BJ (cell line): Measurements from ENCODE around the gene CNGA4. TPM values are rescaled to one million over a fixed set of nuclear protein-coding genes. Genes with fewer than 3 reads are reported as not detected.

Experiments used
- CTCF ChIA-PET: fragments of 350-600 bp; formaldehyde crosslinking; extraction: SDS; loops from one replicate; lab custom pipeline; 2021; ENCODE audit warnings: antibody characterized with exemption, inconsistent platforms; lab: Yijun Ruan, JAX
- POLR2A ChIA-PET: fragments of 300-600 bp; sonication (Branson Sonifier 250); formaldehyde crosslinking; extraction: SDS; loops from one replicate; lab custom pipeline; 2021; ENCODE audit warnings: antibody characterized with exemption; lab: Charles Lee
- DNase-seq: peaks from one replicate; pipeline ENCODE4 v3.0.0-alpha.2; 2011; ENCODE audit warnings: low read depth
- H3K27me3 ChIP-seq: 2 replicates; pipeline ENCODE4 v1.6.0; 2011; ENCODE audit warnings: low read length; ENCODE audit not compliant: control insufficient read depth, insufficient read depth
- H3K36me3 ChIP-seq: 2 replicates; pipeline ENCODE4 v1.5.1; 2011; ENCODE audit warnings: low read length; ENCODE audit not compliant: control insufficient read depth, insufficient read depth
- H3K4me3 ChIP-seq: 2 replicates; pipeline ENCODE4 v1.5.1; 2011; ENCODE audit warnings: low read depth, mild to moderate bottlenecking, control low read depth, low read length
- polyA plus RNA-seq: library from polyadenylated mRNA; depleted of rRNA; stranded (reverse); fragments of >200 nt; gene quantifications from 2 replicates; pipeline ENCODE4 v1.2.3, GENCODE V29; 2011
- TF ChIP-seq, protein P1 (sequence below): IDR thresholded peaks from 2 replicates; pipeline ENCODE4 v1.5.1; 2011; ENCODE audit warnings: low read depth, mild to moderate bottlenecking, control low read depth, inconsistent platforms, low read length, moderate library complexity; ENCODE audit not compliant: insufficient read depth

CNGA4 gene
- polyA plus RNA-seq, 1 experiment = 0.11 TPM

DNA sequence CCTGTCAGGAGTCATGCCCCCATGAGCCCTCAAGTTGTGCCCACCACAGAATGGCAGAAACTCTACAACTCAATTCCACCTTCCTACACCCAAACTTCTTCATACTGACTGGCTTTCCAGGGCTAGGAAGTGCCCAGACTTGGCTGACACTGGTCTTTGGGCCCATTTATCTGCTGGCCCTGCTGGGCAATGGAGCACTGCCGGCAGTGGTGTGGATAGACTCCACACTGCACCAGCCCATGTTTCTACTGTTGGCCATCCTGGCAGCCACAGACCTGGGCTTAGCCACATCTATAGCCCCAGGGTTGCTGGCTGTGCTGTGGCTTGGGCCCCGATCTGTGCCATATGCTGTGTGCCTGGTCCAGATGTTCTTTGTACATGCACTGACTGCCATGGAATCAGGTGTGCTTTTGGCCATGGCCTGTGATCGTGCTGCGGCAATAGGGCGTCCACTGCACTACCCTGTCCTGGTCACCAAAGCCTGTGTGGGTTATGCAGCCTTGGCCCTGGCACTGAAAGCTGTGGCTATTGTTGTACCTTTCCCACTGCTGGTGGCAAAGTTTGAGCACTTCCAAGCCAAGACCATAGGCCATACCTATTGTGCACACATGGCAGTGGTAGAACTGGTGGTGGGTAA is 39.6 kb upstream of the CNGA4 start, which contains the start of gene OR52W1:
Gene OR52W1 (plus strand): TSS at position 51 of the 637 bp plus-strand sequence. CDS start 0 bp downstream, at position 51.
- Histone ChIP-seq H3K27me3 (no peaks in the 10 kb centered on the region), H3K36me3 (no peaks in the 10 kb centered on the region), H3K4me3 (no peak within 1 kb of the TSS)
- DNase-seq = no peak
- ChIA-PET CTCF (no interaction called here), POLR2A (no interaction called here)
- TF ChIP-seq, protein P1, sequence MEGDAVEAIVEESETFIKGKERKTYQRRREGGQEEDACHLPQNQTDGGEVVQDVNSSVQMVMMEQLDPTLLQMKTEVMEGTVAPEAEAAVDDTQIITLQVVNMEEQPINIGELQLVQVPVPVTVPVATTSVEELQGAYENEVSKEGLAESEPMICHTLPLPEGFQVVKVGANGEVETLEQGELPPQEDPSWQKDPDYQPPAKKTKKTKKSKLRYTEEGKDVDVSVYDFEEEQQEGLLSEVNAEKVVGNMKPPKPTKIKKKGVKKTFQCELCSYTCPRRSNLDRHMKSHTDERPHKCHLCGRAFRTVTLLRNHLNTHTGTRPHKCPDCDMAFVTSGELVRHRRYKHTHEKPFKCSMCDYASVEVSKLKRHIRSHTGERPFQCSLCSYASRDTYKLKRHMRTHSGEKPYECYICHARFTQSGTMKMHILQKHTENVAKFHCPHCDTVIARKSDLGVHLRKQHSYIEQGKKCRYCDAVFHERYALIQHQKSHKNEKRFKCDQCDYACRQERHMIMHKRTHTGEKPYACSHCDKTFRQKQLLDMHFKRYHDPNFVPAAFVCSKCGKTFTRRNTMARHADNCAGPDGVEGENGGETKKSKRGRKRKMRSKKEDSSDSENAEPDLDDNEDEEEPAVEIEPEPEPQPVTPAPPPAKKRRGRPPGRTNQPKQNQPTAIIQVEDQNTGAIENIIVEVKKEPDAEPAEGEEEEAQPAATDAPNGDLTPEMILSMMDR = no peak

DNA sequence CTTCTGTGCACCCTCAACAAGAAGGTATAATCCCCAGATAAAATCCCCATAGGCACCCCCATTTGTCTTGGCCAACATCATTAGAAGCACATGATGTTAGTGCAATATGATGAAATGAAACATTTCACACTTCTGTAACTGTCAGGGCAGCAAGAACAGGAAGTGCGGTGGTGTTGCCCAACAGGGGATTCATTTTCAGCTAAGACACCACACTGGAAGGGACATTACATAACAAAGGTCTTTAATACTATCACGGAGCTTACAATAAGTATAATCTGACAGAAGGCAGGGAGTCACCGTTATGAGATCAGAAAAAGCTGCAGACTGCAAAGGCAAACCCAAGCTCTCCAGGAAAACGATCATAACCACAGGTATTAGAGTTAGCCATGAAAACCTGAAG is 37.9 kb upstream of the CNGA4 start:
- Histone ChIP-seq H3K4me3 (no peak overlapping the region), H3K36me3 (no peaks in the 10 kb centered on the region), H3K27me3 (no peaks in the 10 kb centered on the region)
- POLR2A ChIA-PET = no interaction called here
- TF ChIP-seq, protein P1 = no peak
- DNase-seq = no peak
- CTCF ChIA-PET = interaction anchor here (0.6 kb wide), 1 partner anchor 403 kb away, joined by 3 read pairs; the partner anchor contains the start of gene ILK

DNA sequence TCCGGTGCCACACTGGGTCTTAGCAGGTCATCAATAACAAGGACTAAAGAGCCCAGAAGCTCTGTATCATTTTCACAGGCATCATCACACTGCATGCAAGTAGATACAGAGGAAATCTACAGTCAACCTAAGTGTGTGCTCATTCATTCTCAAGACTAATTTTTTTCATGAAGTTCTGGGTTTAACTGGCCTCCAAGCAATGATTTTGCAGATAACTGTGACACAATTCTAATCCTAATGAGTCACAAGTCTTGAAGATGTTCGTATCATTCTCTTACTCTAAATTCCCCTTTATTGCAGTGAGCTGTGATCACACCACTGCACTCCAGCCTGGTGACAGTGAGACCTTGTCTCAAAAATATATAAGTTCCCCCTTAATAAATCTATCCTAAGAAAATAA is 37.4 kb upstream of the CNGA4 start:
- Histone ChIP-seq H3K4me3 (no peak overlapping the region), H3K36me3 (no peaks in the 10 kb centered on the region), H3K27me3 (no peaks in the 10 kb centered on the region)
- DNase-seq = no peak
- TF ChIP-seq, protein P1 = no peak
- CTCF ChIA-PET = interaction anchor here (0.8 kb wide), 1 partner anchor 152 kb away, joined by 3 read pairs; no protein-coding TSS in a partner anchor
- POLR2A ChIA-PET = no interaction called here

DNA sequence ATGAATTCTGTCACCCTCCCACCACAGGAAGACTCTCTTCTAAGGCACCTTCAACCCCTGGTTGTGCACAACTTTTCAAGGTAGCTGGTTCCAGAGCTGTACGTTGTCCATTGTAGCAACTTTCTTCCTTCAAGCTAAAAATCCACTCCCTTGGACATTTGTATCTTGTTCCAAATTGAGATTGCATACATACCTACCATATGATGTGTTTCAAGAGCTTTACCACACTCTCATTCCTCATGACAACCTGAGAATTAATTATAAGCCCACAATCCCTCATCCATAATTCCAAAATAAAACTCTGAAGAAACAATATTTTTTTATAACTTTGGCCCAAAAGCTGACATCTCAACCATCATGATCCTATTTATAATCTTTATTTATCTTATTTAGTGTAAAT is 36.8 kb upstream of the CNGA4 start:
- no peak for DNase-seq
- POLR2A ChIA-PET = no interaction called here
- TF ChIP-seq, protein P1 = no peak
- Histone ChIP-seq H3K36me3 (no peaks in the 10 kb centered on the region), H3K27me3 (no peaks in the 10 kb centered on the region), H3K4me3 (no peak overlapping the region)
- CTCF ChIA-PET = interaction anchor here (0.8 kb wide), 1 partner anchor 152 kb away, joined by 3 read pairs; no protein-coding TSS in a partner anchor

DNA sequence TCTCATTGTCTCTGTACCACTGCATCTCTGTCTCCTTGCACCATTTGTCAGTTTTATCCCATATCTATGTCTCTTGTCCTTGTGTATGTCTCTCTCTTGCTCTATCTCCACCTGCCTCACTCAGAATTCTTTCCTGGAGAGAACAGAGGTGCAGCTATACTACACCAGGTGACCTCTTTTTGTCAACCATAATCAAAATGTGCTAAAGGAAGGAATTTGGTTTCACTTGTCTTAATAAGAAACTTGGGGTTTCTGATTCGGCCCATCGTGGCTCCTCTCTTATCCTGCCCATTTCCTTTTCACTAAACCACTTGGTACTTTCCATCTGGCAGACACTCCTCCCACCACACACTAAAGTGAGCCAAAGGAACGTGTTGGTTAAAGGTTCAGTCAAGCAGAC is 35.6 kb upstream of the CNGA4 start:
- CTCF ChIA-PET = interaction anchor here (0.7 kb wide), 1 partner anchor 47 kb away, joined by 3 read pairs; no protein-coding TSS in a partner anchor

More for the DNA sequence above, 35.6 kb upstream of the CNGA4 start:
- no peak overlapping the region for H3K4me3 ChIP-seq
- H3K36me3 ChIP-seq = no peaks in the 10 kb centered on the region
- no peak for DNase-seq
- POLR2A ChIA-PET = no interaction called here
- H3K27me3 ChIP-seq = no peaks in the 10 kb centered on the region
- TF ChIP-seq, protein P1 = no peak
